Transverse colon (tissue), 3 donors: ENCODE results near the gene SMG9.

ENCODE experiments used
- POLR2A ChIP-seq: fragments of 450-650 bp; IDR thresholded peaks from one replicate; pipeline ENCODE4 v1.6.1; 2016; ENCODE audit warnings: antibody characterized with exemption, mild to moderate bottlenecking, moderate library complexity
- TF ChIP-seq, protein P1 (sequence below), 5 experiments: fragments of 200-600 bp in 3 of 5; fragments of 450-650 bp in 2 of 5; sonication (generic) in 3 of 5; IDR thresholded peaks; 1 replicate in 2 of 5; 2 replicates in 3 of 5; pipeline ENCODE4 v1.5.1; 2016 to 2017; ENCODE audit warnings: antibody characterized with exemption in 5 of 5, inconsistent platforms in 3 of 5, mild to moderate bottlenecking in 2 of 5, moderate library complexity in 1 of 5

GRCh38 chr19:43731346-43731745, 23.4 kb downstream of the SMG9 start:
- TF ChIP-seq, protein P1, sequence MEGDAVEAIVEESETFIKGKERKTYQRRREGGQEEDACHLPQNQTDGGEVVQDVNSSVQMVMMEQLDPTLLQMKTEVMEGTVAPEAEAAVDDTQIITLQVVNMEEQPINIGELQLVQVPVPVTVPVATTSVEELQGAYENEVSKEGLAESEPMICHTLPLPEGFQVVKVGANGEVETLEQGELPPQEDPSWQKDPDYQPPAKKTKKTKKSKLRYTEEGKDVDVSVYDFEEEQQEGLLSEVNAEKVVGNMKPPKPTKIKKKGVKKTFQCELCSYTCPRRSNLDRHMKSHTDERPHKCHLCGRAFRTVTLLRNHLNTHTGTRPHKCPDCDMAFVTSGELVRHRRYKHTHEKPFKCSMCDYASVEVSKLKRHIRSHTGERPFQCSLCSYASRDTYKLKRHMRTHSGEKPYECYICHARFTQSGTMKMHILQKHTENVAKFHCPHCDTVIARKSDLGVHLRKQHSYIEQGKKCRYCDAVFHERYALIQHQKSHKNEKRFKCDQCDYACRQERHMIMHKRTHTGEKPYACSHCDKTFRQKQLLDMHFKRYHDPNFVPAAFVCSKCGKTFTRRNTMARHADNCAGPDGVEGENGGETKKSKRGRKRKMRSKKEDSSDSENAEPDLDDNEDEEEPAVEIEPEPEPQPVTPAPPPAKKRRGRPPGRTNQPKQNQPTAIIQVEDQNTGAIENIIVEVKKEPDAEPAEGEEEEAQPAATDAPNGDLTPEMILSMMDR (IDR thresholded peaks at IDR 0.05), result no peak
- no peak for TF ChIP-seq POLR2A
